Measurements from ENCODE around the gene FAIM2. TPM values are rescaled to one million over a fixed set of nuclear protein-coding genes. Genes with fewer than 3 reads are reported as not detected.

The FAIM2 gene
- total and polyA plus RNA-seq, 2 donors (not counting 3 experiments of a cell fraction or from before 2014, with no cell fraction given), result 0.01 TPM; not detected in 1

DNA sequence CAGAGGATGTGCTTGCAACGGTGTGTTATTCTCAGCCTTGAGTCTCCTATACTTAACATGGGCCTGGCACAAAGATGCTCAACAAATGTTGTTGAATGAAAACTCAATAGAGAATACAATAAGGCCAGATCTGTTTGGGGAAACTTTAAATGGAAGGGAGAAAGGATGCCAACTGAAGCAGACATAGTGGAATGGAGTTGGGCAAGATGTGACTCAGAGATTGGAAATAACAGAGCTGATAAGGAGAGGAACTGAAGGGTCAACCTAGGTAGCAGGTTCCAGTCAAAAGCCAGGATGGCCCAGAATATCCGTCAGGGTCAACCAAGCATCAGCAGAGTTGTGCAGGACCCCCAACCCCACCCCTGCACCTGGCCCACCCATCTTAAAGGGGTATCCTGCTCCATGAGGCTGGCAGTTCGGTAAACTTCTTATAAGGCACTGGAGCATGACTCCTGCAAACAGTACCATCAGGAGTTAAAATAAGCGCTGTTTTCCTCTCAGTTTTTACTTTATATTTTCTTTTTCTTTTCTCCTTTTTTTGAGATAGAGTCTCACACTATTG lies 59.7 kb downstream of the FAIM2 start:
- Histone ChIP-seq H3K4me3 (replicated peaks in 1 of 3; ENCODE audit: insufficient read depth in 1 of 3, low read depth in 1 of 3, low read length in 3 of 3) (no peak overlapping the region), H3K27me3 (ENCODE audit: control insufficient read depth in 2 of 2, insufficient read depth in 2 of 2, low read length in 2 of 2) (peaks cover 14 to 17% of the 10 kb centered on the region in 2 experiments), H3K4me1 (ENCODE audit: control insufficient read depth, extremely low read depth, insufficient read depth, low read length) (peaks cover 12% of the 10 kb centered on the region), H3K9ac (replicated peaks; ENCODE audit: extremely low read depth, insufficient read depth, low read length) (no peak overlapping the region), H4K20me1 (replicated peaks; ENCODE audit: control insufficient read depth, extremely low read depth, insufficient read depth, low read length) (no peaks in the 10 kb centered on the region), H3K4me2 (ENCODE audit: insufficient read depth, low read length) (no peak overlapping the region), H3K36me3 (ENCODE audit: control insufficient read depth in 2 of 2, extremely low read depth in 1 of 2, insufficient read depth in 2 of 2, low read length in 2 of 2) (no peaks in the 10 kb centered on the region), H2AFZ (ENCODE audit: low read depth, low read length) (no peak overlapping the region), H3K9me1 (replicated peaks; ENCODE audit: control insufficient read depth, extremely low read depth, insufficient read depth, low read length) (no peaks in the 10 kb centered on the region), H3K27ac (ENCODE audit: insufficient read depth, low read depth, low read length) (no peak overlapping the region), H3K9me3 (replicated peaks; ENCODE audit: control insufficient read depth, insufficient read depth, low read length) (no peaks in the 10 kb centered on the region), H3K79me2 (ENCODE audit: control insufficient read depth, insufficient read depth, low read length) (no peaks in the 10 kb centered on the region)
- ChIA-PET CTCF (interaction anchor here (2.5 kb wide), 1 partner anchor 212 kb away, joined by 12 read pairs; no protein-coding TSS in a partner anchor), POLR2A (interaction anchor here (1.3 to 1.6 kb wide), 2 partner anchors 16 to 103 kb away, joined by 7 to 10 read pairs; partner anchors contain the start of genes NCKAP5L and TMBIM6)
- dilution Hi-C loops (cut with MboI; ENCODE audit: extremely low pct_ligation_motif_present, low sequenced_read_pairs) (no loop called here), intact Hi-C loops (cut with micrococcal nuclease) (no loop called here)
- DNase-seq (ENCODE audit: low read depth, low spot score) (no peak), FAIRE-seq (no peak)
- no TSS peak for BruUV-seq (replicated peaks)
- TF ChIP-seq, protein P1, sequence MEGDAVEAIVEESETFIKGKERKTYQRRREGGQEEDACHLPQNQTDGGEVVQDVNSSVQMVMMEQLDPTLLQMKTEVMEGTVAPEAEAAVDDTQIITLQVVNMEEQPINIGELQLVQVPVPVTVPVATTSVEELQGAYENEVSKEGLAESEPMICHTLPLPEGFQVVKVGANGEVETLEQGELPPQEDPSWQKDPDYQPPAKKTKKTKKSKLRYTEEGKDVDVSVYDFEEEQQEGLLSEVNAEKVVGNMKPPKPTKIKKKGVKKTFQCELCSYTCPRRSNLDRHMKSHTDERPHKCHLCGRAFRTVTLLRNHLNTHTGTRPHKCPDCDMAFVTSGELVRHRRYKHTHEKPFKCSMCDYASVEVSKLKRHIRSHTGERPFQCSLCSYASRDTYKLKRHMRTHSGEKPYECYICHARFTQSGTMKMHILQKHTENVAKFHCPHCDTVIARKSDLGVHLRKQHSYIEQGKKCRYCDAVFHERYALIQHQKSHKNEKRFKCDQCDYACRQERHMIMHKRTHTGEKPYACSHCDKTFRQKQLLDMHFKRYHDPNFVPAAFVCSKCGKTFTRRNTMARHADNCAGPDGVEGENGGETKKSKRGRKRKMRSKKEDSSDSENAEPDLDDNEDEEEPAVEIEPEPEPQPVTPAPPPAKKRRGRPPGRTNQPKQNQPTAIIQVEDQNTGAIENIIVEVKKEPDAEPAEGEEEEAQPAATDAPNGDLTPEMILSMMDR (IDR thresholded peaks at IDR 0.05; ENCODE audit: extremely low read depth in 1 of 2, insufficient read depth in 1 of 2, low read depth in 1 of 2, low read length in 2 of 2), result no peak
- TF ChIP-seq, protein P2, sequence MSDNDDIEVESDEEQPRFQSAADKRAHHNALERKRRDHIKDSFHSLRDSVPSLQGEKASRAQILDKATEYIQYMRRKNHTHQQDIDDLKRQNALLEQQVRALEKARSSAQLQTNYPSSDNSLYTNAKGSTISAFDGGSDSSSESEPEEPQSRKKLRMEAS (IDR thresholded peaks at IDR 0.05; ENCODE audit: insufficient read depth, insufficient read length), result no peak
- TF ChIP-seq POLR2AphosphoS5 (IDR thresholded peaks at IDR 0.05; ENCODE audit: insufficient read depth, low read depth, low read length) (no peak), FOS (IDR thresholded peaks at IDR 0.05; ENCODE audit: borderline replicate concordance, insufficient read depth, low read length) (no peak), MYC (IDR thresholded peaks at IDR 0.05; ENCODE audit: low read depth, low read length) (no peak), GATA2 (IDR thresholded peaks at IDR 0.05; ENCODE audit: insufficient read depth, insufficient read length, low read depth, low read length) (no peak), POLR2A (IDR thresholded peaks at IDR 0.05; ENCODE audit: low read depth, low read length) (no peak), JUN (IDR thresholded peaks at IDR 0.05; ENCODE audit: borderline replicate concordance, insufficient read depth, insufficient read length, low read depth) (no peak), EZH2 (IDR thresholded peaks at IDR 0.05; ENCODE audit: borderline replicate concordance, low read depth, low read length, severe bottlenecking) (no peak)
